OCI-LY1 (cell line): ENCODE results near the gene ZBTB5.

Source experiments
- H2AFZ ChIP-seq: fragments of 200-600 bp; sonication (generic), shearing (Covaris generic); 2 replicates; pipeline ENCODE4 v1.6.0; 2014; ENCODE audit warnings: antibody characterized with exemption, mild to moderate bottlenecking, low read length
- H3F3A ChIP-seq: fragments of 200-600 bp; sonication (generic), shearing (Covaris generic); 2 replicates; pipeline ENCODE4 v1.6.0; 2014; ENCODE audit warnings: mild to moderate bottlenecking, antibody characterized with exemption, low read length, moderate library complexity; ENCODE audit not compliant: insufficient read depth
- H3K27ac ChIP-seq: fragments of 200-600 bp; sonication (generic); 2 replicates; pipeline ENCODE4 v1.5.1; 2014; ENCODE audit warnings: low read length, mixed run types, mild to moderate bottlenecking, low read depth; ENCODE audit not compliant: poor library complexity, severe bottlenecking
- H3K27me3 ChIP-seq: fragments of 200-600 bp; sonication (generic); 2 replicates; pipeline ENCODE4 v1.6.0; 2014; ENCODE audit warnings: antibody characterized with exemption, mild to moderate bottlenecking, low read length, moderate library complexity; ENCODE audit not compliant: insufficient read depth
- H3K36me3 ChIP-seq: fragments of 200-600 bp; sonication (generic); 2 replicates; pipeline ENCODE4 v1.6.1; 2014; ENCODE audit warnings: mild to moderate bottlenecking, antibody characterized with exemption, low read length, moderate library complexity, mixed read lengths; ENCODE audit not compliant: insufficient read depth
- H3K4me1 ChIP-seq: fragments of 200-600 bp; sonication (generic); 2 replicates; pipeline ENCODE4 v1.5.1; 2014; ENCODE audit warnings: mild to moderate bottlenecking, low read length, moderate library complexity; ENCODE audit not compliant: insufficient read depth, severe bottlenecking
- H3K4me2 ChIP-seq: fragments of 200-600 bp; sonication (generic), shearing (Covaris generic); 2 replicates; pipeline ENCODE4 v1.6.1; 2014; ENCODE audit warnings: low read length
- H3K4me3 ChIP-seq: fragments of 200-600 bp; sonication (generic); 2 replicates; pipeline ENCODE4 v1.5.1; 2014; ENCODE audit warnings: low read length, low read depth, mild to moderate bottlenecking, mixed read lengths; ENCODE audit not compliant: poor library complexity, severe bottlenecking
- H3K79me2 ChIP-seq: fragments of 200-600 bp; shearing (Covaris generic); 2 replicates; pipeline ENCODE4 v1.6.1; 2016; ENCODE audit warnings: mixed run types, low read length, mixed read lengths; ENCODE audit not compliant: insufficient read depth
- H3K9ac ChIP-seq: fragments of 200-600 bp; sonication (generic), shearing (Covaris generic); 2 replicates; pipeline ENCODE4 v1.6.1; 2014; ENCODE audit warnings: mild to moderate bottlenecking, low read length, mixed read lengths
- H3K9me2 ChIP-seq: fragments of 200-600 bp; sonication (generic), shearing (Covaris generic); 2 replicates; pipeline ENCODE4 v1.6.1; 2014; ENCODE audit warnings: low read depth, mild to moderate bottlenecking, low read length, mixed read lengths
- H3K9me3 ChIP-seq: fragments of 200-600 bp; shearing (Covaris generic); 2 replicates; pipeline ENCODE4 v1.6.1; 2014; ENCODE audit warnings: low read length, mixed read lengths
- H4K20me1 ChIP-seq: fragments of 200-600 bp; sonication (generic), shearing (Covaris generic); 2 replicates; pipeline ENCODE4 v1.6.0; 2016; ENCODE audit warnings: mild to moderate bottlenecking, low read length; ENCODE audit not compliant: insufficient read depth
- EZH2 ChIP-seq: fragments of 200-600 bp; sonication (generic), shearing (Covaris generic); IDR thresholded peaks from 2 replicates; pipeline ENCODE4 v1.8.0; 2017; ENCODE audit warnings: borderline replicate concordance, mixed run types, mild to moderate bottlenecking, antibody characterized with exemption, low read length, moderate library complexity, mixed read lengths
- TF ChIP-seq, protein P1 (sequence below): fragments of 200-600 bp; sonication (generic), shearing (Covaris generic); IDR thresholded peaks from 2 replicates; pipeline ENCODE4 v1.5.1; 2017; ENCODE audit warnings: mild to moderate bottlenecking, antibody characterized with exemption, low read length, moderate library complexity, mixed read lengths

Gene ZBTB5

DNA sequence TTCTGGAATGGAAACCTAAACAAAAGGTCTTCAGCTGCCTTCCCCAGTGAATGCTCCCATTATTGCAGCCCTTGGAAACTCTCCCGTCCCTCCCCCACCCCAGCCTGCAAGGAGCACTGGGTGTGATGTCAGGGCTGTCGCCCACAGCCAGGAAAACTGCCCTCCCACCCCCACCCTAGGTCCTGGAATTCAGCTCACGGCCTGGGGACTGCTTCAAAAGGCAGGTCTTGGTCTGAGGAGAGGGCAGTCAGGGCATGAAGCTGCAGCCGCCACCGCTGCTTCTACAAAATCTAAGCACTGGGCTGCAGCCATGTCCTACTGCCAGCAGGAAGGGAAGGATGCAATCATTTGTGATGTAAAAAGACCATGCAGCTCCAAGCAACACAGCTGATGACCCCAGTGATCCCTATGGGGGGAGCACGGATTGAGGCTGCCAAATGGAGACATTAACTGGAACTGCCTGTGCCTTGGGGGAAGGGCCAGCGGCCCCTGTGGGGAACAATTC, 31.3 kb downstream of the ZBTB5 start:
- H3K79me2 ChIP-seq: no peaks in the 10 kb centered on the region
- no peaks in the 10 kb centered on the region for H4K20me1 ChIP-seq
- no peaks in the 10 kb centered on the region for H3K9me2 ChIP-seq
- peak overlapping the region; percentile 87 for H3K27ac ChIP-seq
- H3K4me2 ChIP-seq: no peak overlapping the region
- no peak overlapping the region for H3K9ac ChIP-seq
- no peaks in the 10 kb centered on the region for H3K9me3 ChIP-seq
- peaks cover 4% of the 10 kb centered on the region; the same call in 1 of the 2 replicates for H3F3A ChIP-seq
- H3K36me3 ChIP-seq: peaks cover 100% of the 10 kb centered on the region
- no peak overlapping the region for H2AFZ ChIP-seq
- H3K4me1 ChIP-seq: peaks cover 45% of the 10 kb centered on the region
- H3K4me3 ChIP-seq: no peak overlapping the region
- H3K27me3 ChIP-seq: no peaks in the 10 kb centered on the region
- TF ChIP-seq, protein P1, sequence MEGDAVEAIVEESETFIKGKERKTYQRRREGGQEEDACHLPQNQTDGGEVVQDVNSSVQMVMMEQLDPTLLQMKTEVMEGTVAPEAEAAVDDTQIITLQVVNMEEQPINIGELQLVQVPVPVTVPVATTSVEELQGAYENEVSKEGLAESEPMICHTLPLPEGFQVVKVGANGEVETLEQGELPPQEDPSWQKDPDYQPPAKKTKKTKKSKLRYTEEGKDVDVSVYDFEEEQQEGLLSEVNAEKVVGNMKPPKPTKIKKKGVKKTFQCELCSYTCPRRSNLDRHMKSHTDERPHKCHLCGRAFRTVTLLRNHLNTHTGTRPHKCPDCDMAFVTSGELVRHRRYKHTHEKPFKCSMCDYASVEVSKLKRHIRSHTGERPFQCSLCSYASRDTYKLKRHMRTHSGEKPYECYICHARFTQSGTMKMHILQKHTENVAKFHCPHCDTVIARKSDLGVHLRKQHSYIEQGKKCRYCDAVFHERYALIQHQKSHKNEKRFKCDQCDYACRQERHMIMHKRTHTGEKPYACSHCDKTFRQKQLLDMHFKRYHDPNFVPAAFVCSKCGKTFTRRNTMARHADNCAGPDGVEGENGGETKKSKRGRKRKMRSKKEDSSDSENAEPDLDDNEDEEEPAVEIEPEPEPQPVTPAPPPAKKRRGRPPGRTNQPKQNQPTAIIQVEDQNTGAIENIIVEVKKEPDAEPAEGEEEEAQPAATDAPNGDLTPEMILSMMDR: no peak
- no peak for TF ChIP-seq EZH2

DNA sequence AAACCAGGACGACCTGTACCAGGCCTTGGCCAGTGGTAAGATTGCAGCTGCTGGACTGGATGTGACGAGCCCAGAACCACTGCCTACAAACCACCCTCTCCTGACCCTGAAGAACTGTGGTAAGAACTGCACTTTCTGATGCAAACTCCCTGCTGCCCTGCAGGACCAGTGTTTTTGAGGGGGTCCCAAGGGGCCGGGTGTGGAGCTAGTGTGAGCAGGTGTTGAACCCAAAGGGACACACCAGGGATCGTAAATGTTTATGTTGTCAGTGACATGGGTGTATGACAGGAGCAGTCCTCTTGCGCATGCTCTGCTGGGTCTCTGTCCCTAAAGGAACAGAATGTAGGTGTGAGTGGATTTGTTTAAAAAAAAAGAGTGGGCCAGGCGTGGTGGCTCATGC, 33.2 kb downstream of the ZBTB5 start:
- Histone ChIP-seq H3K4me3 (no peak overlapping the region), H4K20me1 (no peaks in the 10 kb centered on the region), H3K27me3 (no peaks in the 10 kb centered on the region), H3K27ac (peak overlapping the region; percentile 87), H3K9me3 (no peaks in the 10 kb centered on the region), H3K79me2 (no peaks in the 10 kb centered on the region), H3F3A (peaks cover 4% of the 10 kb centered on the region; the same call in 1 of the 2 replicates), H2AFZ (no peak overlapping the region), H3K4me1 (peaks cover 53% of the 10 kb centered on the region), H3K4me2 (peak overlapping the region; percentile 34), H3K36me3 (peaks cover 100% of the 10 kb centered on the region), H3K9ac (peak overlapping the region; percentile 37; the same call in 1 of the 2 replicates), H3K9me2 (no peaks in the 10 kb centered on the region)
- no peak for TF ChIP-seq EZH2
- TF ChIP-seq, protein P1: no peak

DNA sequence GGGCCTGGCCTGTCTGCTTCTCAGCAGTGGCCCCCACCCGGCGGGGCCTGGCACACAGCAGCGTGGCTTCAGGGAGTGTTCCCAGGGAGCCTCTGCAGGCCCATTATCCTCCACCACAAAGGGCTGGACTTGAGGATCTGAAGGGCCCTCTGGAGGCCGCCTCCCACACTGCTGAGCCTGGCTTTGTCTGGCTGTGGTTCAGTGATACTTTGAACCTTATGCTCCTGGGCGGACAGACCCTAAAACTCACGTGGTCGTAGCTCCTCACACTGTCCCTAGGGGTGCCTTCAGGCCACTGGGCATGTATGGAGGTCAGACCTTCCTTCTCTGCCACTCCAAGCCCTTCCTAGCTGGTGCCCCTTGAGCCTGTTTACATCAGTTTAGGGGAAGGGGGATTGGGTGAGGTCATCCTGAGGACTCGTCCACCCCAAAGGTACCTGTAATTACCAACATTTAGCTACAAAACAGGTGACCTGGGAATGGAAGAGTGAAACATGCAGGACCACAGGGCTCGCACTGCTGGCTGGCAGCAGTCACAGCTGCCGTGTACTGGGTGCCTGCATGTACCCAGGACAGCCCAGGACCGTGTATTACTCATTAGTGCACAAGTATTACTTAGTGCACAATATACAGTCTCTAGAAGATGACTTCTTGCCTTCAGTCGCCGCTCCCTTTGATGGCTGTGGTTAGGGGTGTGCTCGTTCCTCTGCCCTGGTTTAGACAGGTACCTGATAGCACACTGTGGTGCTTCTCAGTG, 34.2 kb downstream of the ZBTB5 start:
- Histone ChIP-seq H3K9me2 (no peaks in the 10 kb centered on the region), H3K27me3 (no peaks in the 10 kb centered on the region), H3K9me3 (no peaks in the 10 kb centered on the region), H4K20me1 (no peaks in the 10 kb centered on the region), H3K36me3 (peaks cover 100% of the 10 kb centered on the region), H3F3A (peaks cover 4% of the 10 kb centered on the region; the same call in 1 of the 2 replicates), H2AFZ (no peak overlapping the region), H3K4me3 (no peak overlapping the region), H3K79me2 (no peaks in the 10 kb centered on the region), H3K27ac (peak overlapping the region; percentile 87), H3K9ac (peak overlapping the region; percentile 37; the same call in 1 of the 2 replicates), H3K4me1 (peaks cover 57% of the 10 kb centered on the region), H3K4me2 (peak overlapping the region; percentile 34)
- TF ChIP-seq, protein P1: peak; percentile 33
- TF ChIP-seq EZH2: no peak
